H1 (cell line): ENCODE measurements around the gene MSMP. TPM values are rescaled to one million over a fixed set of nuclear protein-coding genes. Genes with fewer than 3 reads are reported as not detected.

Source experiments
- CTCF ChIA-PET: fragments of 300-600 bp; sonication (Branson Sonifier 250); formaldehyde crosslinking; loops from one replicate; lab custom pipeline; 2021; ENCODE audit not compliant: partially characterized antibody; lab: Charles Lee
- POLR2A ChIA-PET: fragments of 300-600 bp; sonication (Branson Sonifier 250); formaldehyde crosslinking; loops from one replicate; lab custom pipeline; 2021; ENCODE audit warnings: inconsistent platforms; ENCODE audit not compliant: partially characterized antibody; lab: Charles Lee
- DNase-seq, 2 experiments: peaks; one replicate each; pipeline versions ENCODE4 v3.0.0 to v3.0.0-alpha.2; 2010 to 2022; ENCODE audit warnings: low spot score in 2 of 2, low read depth in 1 of 2, mixed read lengths in 1 of 2
- FAIRE-seq: peaks from 2 replicates; lab custom pipeline; 2011; peaks lifted over from hg19 to GRCh38; lab: Jason Lieb, UNC
- H2AFZ ChIP-seq: 2 replicates; pipeline ENCODE4 v1.8.1; 2012; ENCODE audit warnings: low read length, inconsistent platforms
- H2AK5ac ChIP-seq: 2 replicates; pipeline ENCODE4 v1.6.1; 2013; ENCODE audit warnings: low read depth, low read length
- H2BK120ac ChIP-seq: replicated peaks from 2 replicates; pipeline ENCODE3; 2013; ENCODE audit warnings: low read depth, low read length, inconsistent platforms
- H2BK12ac ChIP-seq: 2 replicates; pipeline ENCODE4 v1.6.1; 2013; ENCODE audit warnings: low read depth, low read length
- H2BK15ac ChIP-seq: 2 replicates; pipeline ENCODE4 v1.6.1; 2013; ENCODE audit warnings: low read length
- H2BK20ac ChIP-seq: 2 replicates; pipeline ENCODE4 v1.6.1; 2013; ENCODE audit warnings: low read length
- H2BK5ac ChIP-seq: 2 replicates; pipeline ENCODE4 v1.6.1; 2013; ENCODE audit warnings: low read depth, low read length
- H3K14ac ChIP-seq: 2 replicates; pipeline ENCODE4 v1.6.1; 2013; ENCODE audit warnings: inconsistent platforms; ENCODE audit not compliant: insufficient read length
- H3K18ac ChIP-seq: 2 replicates; pipeline ENCODE4 v1.6.1; 2013; ENCODE audit warnings: low read length; ENCODE audit errors: extremely low read depth
- H3K23ac ChIP-seq: 2 replicates; pipeline ENCODE4 v1.6.1; 2013; ENCODE audit warnings: inconsistent platforms; ENCODE audit not compliant: insufficient read length
- H3K23me2 ChIP-seq: 2 replicates; pipeline ENCODE4 v1.6.1; 2013; ENCODE audit warnings: low read depth, low read length
- H3K27ac ChIP-seq: 2 replicates; pipeline ENCODE4 v1.6.1; 2011; ENCODE audit warnings: low read depth, low read length, inconsistent platforms
- H3K27me3 ChIP-seq, 4 experiments: replicated peaks in 1 of 4; 1 replicate in 1 of 4; 2 replicates in 3 of 4; pipeline versions ENCODE4 v1.6.1 to v1.8.1; 2011 to 2013; ENCODE audit warnings: low read length in 3 of 4, mild to moderate bottlenecking in 3 of 4, inconsistent platforms in 2 of 4, mixed read lengths in 2 of 4, moderate library complexity in 1 of 4; ENCODE audit not compliant: control insufficient read depth in 3 of 4, insufficient read depth in 3 of 4; ENCODE audit errors: extremely low read depth in 1 of 4
- H3K36me3 ChIP-seq, 4 experiments: 2 replicates each; pipeline versions ENCODE4 v1.6.1 to v1.8.1; 2011 to 2013; ENCODE audit warnings: mild to moderate bottlenecking in 4 of 4, low read length in 3 of 4, moderate library complexity in 2 of 4, control low read depth in 1 of 4, inconsistent platforms in 1 of 4; ENCODE audit not compliant: insufficient read depth in 4 of 4, control insufficient read depth in 2 of 4
- H3K4ac ChIP-seq: replicated peaks from 2 replicates; pipeline ENCODE3; 2013; ENCODE audit warnings: low read length, low read depth, mixed read lengths, inconsistent platforms; ENCODE audit not compliant: insufficient read length
- H3K4me1 ChIP-seq, 4 experiments: replicated peaks in 1 of 4; 1 replicate in 1 of 4; 2 replicates in 3 of 4; pipeline versions ENCODE4 v1.6.1 to v1.8.1; 2011 to 2013; ENCODE audit warnings: low read length in 3 of 4, inconsistent platforms in 2 of 4, mixed read lengths in 1 of 4; ENCODE audit not compliant: insufficient read depth in 4 of 4, control insufficient read depth in 3 of 4
- H3K4me2 ChIP-seq, 2 experiments: 2 replicates each; pipeline versions ENCODE4 v1.6.1 to v1.8.1; 2011 to 2013; ENCODE audit warnings: low read depth in 2 of 2, low read length in 2 of 2, control low read depth in 1 of 2, inconsistent platforms in 1 of 2, mild to moderate bottlenecking in 1 of 2; ENCODE audit not compliant: insufficient read depth in 1 of 2
- H3K4me3 ChIP-seq, 4 experiments: fragments of 200-600, 300-600 bp in 1 of 4; sonication (generic), shearing (Covaris generic), sonication (Bioruptor Twin) in 1 of 4; 2 replicates each; pipeline versions ENCODE4 v1.5.1 to v1.8.1; 2011 to 2016; ENCODE audit warnings: low read length in 4 of 4, low read depth in 3 of 4, control low read depth in 2 of 4, inconsistent platforms in 2 of 4, mild to moderate bottlenecking in 2 of 4, mixed read lengths in 1 of 4, moderate library complexity in 1 of 4; ENCODE audit not compliant: insufficient read depth in 2 of 4; ENCODE audit errors: extremely low read depth in 1 of 4
- H3K56ac ChIP-seq: replicated peaks from 2 replicates; pipeline ENCODE3; 2013; ENCODE audit warnings: low read depth, mild to moderate bottlenecking, mixed read lengths, low read length, inconsistent platforms; ENCODE audit not compliant: insufficient read length
- H3K79me1 ChIP-seq: 2 replicates; pipeline ENCODE4 v1.6.1; 2013; ENCODE audit warnings: low read depth, low read length, control low read depth
- H3K79me2 ChIP-seq, 2 experiments: 2 replicates each; pipeline versions ENCODE4 v1.6.1 to v1.8.1; 2012 to 2013; ENCODE audit warnings: low read length in 2 of 2, mild to moderate bottlenecking in 2 of 2, inconsistent platforms in 1 of 2; ENCODE audit not compliant: insufficient read depth in 2 of 2, control insufficient read depth in 1 of 2
- H3K9ac ChIP-seq, 4 experiments: replicated peaks in 1 of 4; 1 replicate in 1 of 4; 2 replicates in 3 of 4; pipeline versions ENCODE4 v1.6.1 to v1.8.1; 2011 to 2013; ENCODE audit warnings: low read depth in 3 of 4, low read length in 3 of 4, control low read depth in 2 of 4, mild to moderate bottlenecking in 2 of 4, moderate library complexity in 2 of 4, inconsistent platforms in 1 of 4; ENCODE audit errors: extremely low read depth in 1 of 4
- H3K9me3 ChIP-seq, 2 experiments: 2 replicates each; pipeline versions ENCODE4 v1.6.1 to v1.8.1; 2012 to 2013; ENCODE audit warnings: mild to moderate bottlenecking in 2 of 2, moderate library complexity in 2 of 2, control low read depth in 1 of 2, inconsistent platforms in 1 of 2, low read depth in 1 of 2, low read length in 1 of 2, mixed read lengths in 1 of 2; ENCODE audit not compliant: insufficient read depth in 2 of 2
- H4K20me1 ChIP-seq, 2 experiments: replicated peaks in 1 of 2; 2 replicates each; pipeline versions ENCODE3 to v1.8.1; 2011 to 2013; ENCODE audit warnings: inconsistent platforms in 2 of 2, low read length in 2 of 2, mild to moderate bottlenecking in 1 of 2; ENCODE audit not compliant: insufficient read depth in 2 of 2, control insufficient read depth in 1 of 2
- H4K5ac ChIP-seq: 2 replicates; pipeline ENCODE4 v1.6.1; 2013; ENCODE audit warnings: low read length, low read depth, mixed read lengths, inconsistent platforms; ENCODE audit not compliant: insufficient read length
- H4K8ac ChIP-seq: 2 replicates; pipeline ENCODE4 v1.8.0; 2013; ENCODE audit warnings: mild to moderate bottlenecking, moderate library complexity, low read length, inconsistent platforms; ENCODE audit not compliant: insufficient read depth; ENCODE audit errors: extremely low read depth
- H4K91ac ChIP-seq: replicated peaks from 2 replicates; pipeline ENCODE3; 2013; ENCODE audit warnings: low read length, mixed read lengths, inconsistent platforms; ENCODE audit not compliant: insufficient read length
- ASH2L ChIP-seq: fragments of 200-600, 300-600 bp; sonication (generic); IDR thresholded peaks from one replicate; pipeline ENCODE4 v1.7.1; 2017; ENCODE audit warnings: low read length
- CEBPB ChIP-seq: IDR thresholded peaks from 2 replicates; pipeline ENCODE4 v1.6.1; 2012; ENCODE audit warnings: low read depth, low read length
- GTF2F1 ChIP-seq: IDR thresholded peaks from 2 replicates; pipeline ENCODE4 v1.6.1; 2012; ENCODE audit warnings: low read depth, low read length, improper control_type of control experiment, borderline replicate concordance
- HDAC6 ChIP-seq: IDR thresholded peaks from one replicate; pipeline ENCODE4 v1.7.1; 2012; ENCODE audit warnings: low read depth, mild to moderate bottlenecking, inconsistent platforms, low read length, moderate library complexity
- JUND ChIP-seq: IDR thresholded peaks from 2 replicates; pipeline ENCODE4 v1.6.1; 2011; ENCODE audit warnings: mild to moderate bottlenecking, improper control_type of control experiment, low read length
- PHF8 ChIP-seq: fragments of 200-600 bp; sonication (generic); conservative IDR thresholded peaks from 2 replicates; pipeline ENCODE4 v1.7.1; 2012; ENCODE audit warnings: low read depth, mild to moderate bottlenecking, inconsistent platforms, low read length, moderate library complexity
- POLR2A ChIP-seq, 2 experiments: IDR thresholded peaks; 1 replicate in 1 of 2; 2 replicates in 1 of 2; pipeline ENCODE4 v1.6.1; 2011; ENCODE audit warnings: low read depth in 2 of 2, low read length in 2 of 2, mild to moderate bottlenecking in 2 of 2; ENCODE audit errors: control extremely low read depth in 1 of 2
- SAP30 ChIP-seq: fragments of 300-600 bp; sonication (generic); IDR thresholded peaks from 2 replicates; pipeline ENCODE4 v1.7.1; 2012; ENCODE audit warnings: low read length, moderate library complexity, mild to moderate bottlenecking, inconsistent platforms; ENCODE audit not compliant: insufficient read depth, insufficient replicate concordance
- SP1 ChIP-seq: IDR thresholded peaks from 2 replicates; pipeline ENCODE4 v1.6.1; 2011; ENCODE audit warnings: low read depth, low read length
- SP4 ChIP-seq: IDR thresholded peaks from 2 replicates; pipeline ENCODE4 v1.6.1; 2012; ENCODE audit warnings: low read length, inconsistent platforms
- YY1 ChIP-seq: IDR thresholded peaks from 2 replicates; pipeline ENCODE4 v1.6.1; 2011; ENCODE audit warnings: low read depth, mild to moderate bottlenecking, low read length
- WGBS, 2 experiments: shearing (Covaris generic) in 1 of 2; methylation state at CpG; one replicate each; pipeline versions ENCODE4 v1.1.6 to v1.1.7; 2013 to 2015; ENCODE audit warnings: low lambda C conversion rate in 2 of 2, mixed read lengths in 2 of 2, inconsistent platforms in 1 of 2, low coverage in 1 of 2, missing lambda C conversion rate in 1 of 2; ENCODE audit not compliant: insufficient replicate concordance in 2 of 2, insufficient coverage in 1 of 2, insufficient read length in 1 of 2; ENCODE audit errors: extremely low coverage in 1 of 2, missing lambda C conversion rate in 1 of 2; 5-methylcytosine and 5-hydroxymethylcytosine counted together
- polyA plus RNA-seq, 7 experiments: library from polyadenylated mRNA; depleted of rRNA in 3 of 7; stranded (reverse) in 5 of 7; unstranded in 2 of 7; fragments of >200 nt in 5 of 7; fragments of 200-250 nt in 2 of 7; gene quantifications; 1 replicate in 5 of 7; 2 replicates in 1 of 7; 4 replicates in 1 of 7; pipeline versions ENCODE4 v1.2.1 to v1.2.3, GENCODE V29; 2011 to 2013; ENCODE audit warnings: missing spikeins in 2 of 7, mixed read lengths in 2 of 7
- total RNA-seq: library from RNA; stranded (reverse); fragmentation: NEBNext Ultra II Directional; extraction: Animal tissue kit (Norgen Biotek cat#: 25700); gene quantifications from 2 replicates; pipeline ENCODE4 v1.2.1, GENCODE V29; 2021
- TF ChIP-seq, protein P1 (sequence below): IDR thresholded peaks from 2 replicates; pipeline ENCODE4 v1.6.1; 2012; ENCODE audit warnings: inconsistent platforms

The MSMP gene
- total and polyA plus RNA-seq, 2 of the 8 experiments (the other 6 are each of a cell fraction or from before 2014, with no cell fraction given) = 0.53 TPM; not detected in 1

DNA sequence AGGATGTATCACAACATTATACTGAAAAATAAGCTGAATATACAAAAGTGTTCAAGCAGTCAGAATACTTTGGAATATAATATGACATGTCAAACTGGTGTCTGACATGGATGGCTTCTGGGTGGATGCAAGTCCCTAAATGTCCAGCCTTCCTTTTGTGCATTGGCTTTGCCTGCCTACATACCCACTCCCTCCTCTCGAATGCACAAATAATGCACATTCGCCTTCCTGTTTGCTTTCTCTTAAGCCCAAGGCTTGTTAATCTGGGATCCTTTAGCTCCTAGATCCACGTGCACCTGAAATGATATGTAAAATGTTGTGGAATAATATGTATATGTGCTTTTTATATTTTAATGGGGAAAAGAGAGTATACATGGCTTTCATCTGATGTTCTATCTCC lies 24.4 kb upstream of the MSMP start:
- H3K27me3 ChIP-seq = no peaks in the 10 kb centered on the region
- no peaks in the 10 kb centered on the region for H4K20me1 ChIP-seq
- no peak overlapping the region for H2BK5ac ChIP-seq
- H3K56ac ChIP-seq = no peak overlapping the region
- no peak overlapping the region for H3K23ac ChIP-seq
- peaks cover 0 to 6% (median 4%) of the 10 kb centered on the region in 4 experiments; a peak in 6 of 7 replicates for H3K4me1 ChIP-seq
- H3K9ac ChIP-seq = no peak overlapping the region
- no peaks in the 10 kb centered on the region for H3K23me2 ChIP-seq
- no peak overlapping the region for H2BK12ac ChIP-seq
- H3K79me2 ChIP-seq = no peaks in the 10 kb centered on the region
- H3K27ac ChIP-seq = no peak overlapping the region
- no peak overlapping the region for H2AK5ac ChIP-seq
- no peaks in the 10 kb centered on the region for H3K9me3 ChIP-seq
- H3K4me2 ChIP-seq = no peak overlapping the region
- H3K4me3 ChIP-seq = no peak overlapping the region
- no peak overlapping the region for H2AFZ ChIP-seq
- no peaks in the 10 kb centered on the region for H3K36me3 ChIP-seq
- no peak overlapping the region for H2BK120ac ChIP-seq
- no peak overlapping the region for H4K91ac ChIP-seq
- no peak overlapping the region for H3K14ac ChIP-seq
- FAIRE-seq (no peak), DNase-seq (no peak)
- H3K18ac ChIP-seq = no peak overlapping the region
- H3K4ac ChIP-seq = no peak overlapping the region
- H2BK15ac ChIP-seq = no peak overlapping the region
- WGBS, 2 experiments = 91% methylated on average over 3 of the region's 3 CpGs; no CpG with 5 or more reads in 1 of the 2 experiments
- TF ChIP-seq SP1 (no peak), JUND (no peak), YY1 (no peak), POLR2A (IDR thresholded peaks at IDR 0.05; ENCODE audit: control extremely low read depth in 1 of 2, low read depth in 2 of 2, low read length in 2 of 2) (no peak), GTF2F1 (no peak), SAP30 (no peak), SP4 (no peak), HDAC6 (no peak), PHF8 (no peak), ASH2L (no peak), CEBPB (no peak)
- TF ChIP-seq, protein P1, sequence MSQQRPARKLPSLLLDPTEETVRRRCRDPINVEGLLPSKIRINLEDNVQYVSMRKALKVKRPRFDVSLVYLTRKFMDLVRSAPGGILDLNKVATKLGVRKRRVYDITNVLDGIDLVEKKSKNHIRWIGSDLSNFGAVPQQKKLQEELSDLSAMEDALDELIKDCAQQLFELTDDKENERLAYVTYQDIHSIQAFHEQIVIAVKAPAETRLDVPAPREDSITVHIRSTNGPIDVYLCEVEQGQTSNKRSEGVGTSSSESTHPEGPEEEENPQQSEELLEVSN = no peak
- H3K79me1 ChIP-seq = no peaks in the 10 kb centered on the region
- no peak overlapping the region for H4K8ac ChIP-seq
- POLR2A ChIA-PET = interaction anchor here (1.0 to 1.1 kb wide), 3 partner anchors 10 to 85 kb away, joined by 3 to 5 read pairs (median 3); no protein-coding TSS in a partner anchor
- CTCF ChIA-PET = interaction anchor here (0.7 to 3.0 kb wide), 5 partner anchors 8 to 167 kb away, joined by 3 to 26 read pairs (median 3); no protein-coding TSS in a partner anchor
- H4K5ac ChIP-seq = no peak overlapping the region
- no peak overlapping the region for H2BK20ac ChIP-seq
